WI38 (cell line): ENCODE measurements around the gene MAP3K5.

ENCODE experiments used
- H3K4me3 ChIP-seq: 2 replicates; pipeline ENCODE4 v1.5.1; 2011; ENCODE audit warnings: low read depth, mild to moderate bottlenecking, control low read depth, low read length
- CTCF ChIP-seq: IDR thresholded peaks from 2 replicates; pipeline ENCODE4 v1.5.1; 2012; ENCODE audit warnings: low read depth, mild to moderate bottlenecking, control low read depth, low read length

Gene MAP3K5

GRCh38 chr6:136677344-136677743 lies 114.9 kb downstream of the MAP3K5 start:
- no peak overlapping the region for H3K4me3 ChIP-seq
- no peak for TF ChIP-seq CTCF

GRCh38 chr6:136676075-136676474 lies 116.2 kb downstream of the MAP3K5 start:
- TF ChIP-seq CTCF, result no peak

GRCh38 chr6:136673571-136673970 lies 118.7 kb downstream of the MAP3K5 start:
- no peak overlapping the region for H3K4me3 ChIP-seq
- no peak for TF ChIP-seq CTCF

More at GRCh38 chr6:136676075-136676474, 116.2 kb downstream of the MAP3K5 start:
- H3K4me3 ChIP-seq, result no peak overlapping the region

GRCh38 chr6:136672144-136672543 lies 120.1 kb downstream of the MAP3K5 start:
- H3K4me3 ChIP-seq, result no peak overlapping the region
- TF ChIP-seq CTCF, result no peak

GRCh38 chr6:136669299-136669699 lies 123.0 kb downstream of the MAP3K5 start:
- TF ChIP-seq CTCF, result no peak
- H3K4me3 ChIP-seq, result no peak overlapping the region

GRCh38 chr6:136668571-136668970 lies 123.7 kb downstream of the MAP3K5 start:
- no peak for TF ChIP-seq CTCF
- no peak overlapping the region for H3K4me3 ChIP-seq

GRCh38 chr6:136666041-136666440 lies 126.2 kb downstream of the MAP3K5 start:
- no peak for TF ChIP-seq CTCF

More at GRCh38 chr6:136666041-136666440, 126.2 kb downstream of the MAP3K5 start:
- H3K4me3 ChIP-seq, result no peak overlapping the region
